RCC 7860 (cell line): ENCODE data around the gene NDUFS6.

Experiments used
- DNase-seq: peaks from one replicate; pipeline ENCODE4 v3.0.0-alpha.2; 2015; ENCODE audit warnings: low spot score
- FAIRE-seq: peaks from 2 replicates; lab custom pipeline; 2012; peaks lifted over from hg19 to GRCh38; lab: Jason Lieb, UNC

The NDUFS6 gene

GRCh38 chr5:1765141-1765879 is 35.9 kb upstream of the NDUFS6 start:
- DNase-seq, result no peak

GRCh38 chr5:1765880-1766235 is 35.3 kb upstream of the NDUFS6 start:
- no peak for FAIRE-seq

More at GRCh38 chr5:1765141-1765879, 35.9 kb upstream of the NDUFS6 start:
- FAIRE-seq, result no peak

GRCh38 chr5:1767524-1768282 is 33.5 kb upstream of the NDUFS6 start:
- FAIRE-seq (no peak), DNase-seq (no peak)

More at GRCh38 chr5:1765880-1766235, 35.3 kb upstream of the NDUFS6 start:
- DNase-seq, result no peak

- FAIRE-seq, result no peak
- DNase-seq, result no peak
Observed at GRCh38 chr5:1768283-1769000, 32.8 kb upstream of the NDUFS6 start.

- FAIRE-seq (no peak), DNase-seq (no peak)
Observed at GRCh38 chr5:1769017-1769640, 32.1 kb upstream of the NDUFS6 start.

GRCh38 chr5:1769752-1770442 is 31.3 kb upstream of the NDUFS6 start:
- DNase-seq (no peak), FAIRE-seq (no peak)

- no peak for FAIRE-seq
- DNase-seq, result no peak
Observed at GRCh38 chr5:1770443-1770802, 30.8 kb upstream of the NDUFS6 start.

- no peak for DNase-seq
- no peak for FAIRE-seq
Observed at GRCh38 chr5:1771149-1772065, 29.8 kb upstream of the NDUFS6 start.

GRCh38 chr5:1772634-1773033 is 28.6 kb upstream of the NDUFS6 start:
- FAIRE-seq (no peak), DNase-seq (no peak)

GRCh38 chr5:1776831-1777230 is 24.4 kb upstream of the NDUFS6 start:
- DNase-seq, result no peak
- FAIRE-seq, result no peak

- FAIRE-seq, result no peak
- DNase-seq, result no peak
Observed at GRCh38 chr5:1777281-1778137, 23.7 kb upstream of the NDUFS6 start.

- FAIRE-seq, result no peak
- DNase-seq, result no peak
Observed at GRCh38 chr5:1778138-1779020, 22.8 kb upstream of the NDUFS6 start.

GRCh38 chr5:1779021-1779680 is 22.1 kb upstream of the NDUFS6 start:
- DNase-seq (no peak), FAIRE-seq (no peak)

GRCh38 chr5:1779782-1780613 is 21.2 kb upstream of the NDUFS6 start:
- FAIRE-seq, result no peak
- no peak for DNase-seq

GRCh38 chr5:1780614-1780930 is 20.6 kb upstream of the NDUFS6 start:
- no peak for FAIRE-seq
- DNase-seq, result no peak

GRCh38 chr5:1781107-1781506 is 20.1 kb upstream of the NDUFS6 start:
- DNase-seq (no peak), FAIRE-seq (no peak)
